ENCODE data around the gene CCDC178. TPM values are rescaled to one million over a fixed set of nuclear protein-coding genes. Genes with fewer than 3 reads are reported as not detected.

Gene CCDC178
- total RNA-seq, result not detected

GRCh38 chr18:33440060-33441043, at the start of gene CCDC178:
CCDC178 (minus strand) TSS chr18:33440721; CDS start chr18:33412088, 28,633 bp downstream.
- POLR2A ChIA-PET, result no interaction called here

GRCh38 chr18:33483908-33484307, 43.4 kb upstream of the CCDC178 start:
- no peak for DNase-seq
- no peaks in the 10 kb centered on the region for H3K36me3 Mint-ChIP-seq
- no peak overlapping the region for H3K4me3 Mint-ChIP-seq
- POLR2A ChIA-PET, result no interaction called here
- no peaks in the 10 kb centered on the region for H3K9me3 Mint-ChIP-seq
- no peak overlapping the region for H3K27ac Mint-ChIP-seq
- ATAC-seq (ENCODE audit: low read depth), result no peak
- H3K27me3 Mint-ChIP-seq, result no peaks in the 10 kb centered on the region
- H3K4me1 Mint-ChIP-seq, result no peaks in the 10 kb centered on the region

More at GRCh38 chr18:33440060-33441043, at the start of gene CCDC178:
- Mint-ChIP-seq H3K9me3 (no peaks in the 10 kb centered on the region), H3K27me3 (peaks cover 21% of the 10 kb centered on the region), H3K4me1 (no peaks in the 10 kb centered on the region), H3K36me3 (no peaks in the 10 kb centered on the region), H3K4me3 (no peak within 1 kb of the TSS), H3K27ac (no peak within 1 kb of the TSS)
- DNase-seq (no peak), ATAC-seq (ENCODE audit: low read depth) (no peak)

GRCh38 chr18:33472509-33472908, 32.0 kb upstream of the CCDC178 start:
- DNase-seq (no peak), ATAC-seq (ENCODE audit: low read depth) (no peak)
- POLR2A ChIA-PET, result no interaction called here
- Mint-ChIP-seq H3K9me3 (no peaks in the 10 kb centered on the region), H3K4me3 (no peak overlapping the region), H3K27me3 (no peaks in the 10 kb centered on the region), H3K4me1 (no peaks in the 10 kb centered on the region), H3K27ac (no peak overlapping the region), H3K36me3 (no peaks in the 10 kb centered on the region)

DNA sequence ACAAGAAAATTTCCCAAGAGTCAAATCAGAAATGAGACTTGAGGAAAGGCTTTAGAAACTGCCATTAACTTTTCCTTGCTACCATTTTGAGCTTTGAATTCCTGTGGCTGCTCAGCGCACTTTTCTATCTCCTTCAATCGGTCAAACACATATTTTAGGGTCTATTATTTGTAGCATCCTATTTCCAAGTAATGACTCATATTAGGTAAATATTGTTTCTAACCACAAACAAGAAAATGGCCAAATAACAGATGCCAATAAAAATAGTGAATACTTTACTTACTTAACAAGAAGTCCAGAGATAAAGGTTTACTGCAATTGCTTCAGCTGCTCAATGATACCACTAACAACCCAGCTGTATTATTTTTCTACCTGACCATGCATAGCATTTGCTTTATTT, 29.7 kb upstream of the CCDC178 start:
- no peak overlapping the region for H3K4me3 Mint-ChIP-seq
- H3K36me3 Mint-ChIP-seq, result no peaks in the 10 kb centered on the region
- no peak overlapping the region for H3K27ac Mint-ChIP-seq
- H3K9me3 Mint-ChIP-seq, result no peaks in the 10 kb centered on the region
- ATAC-seq (ENCODE audit: low read depth) (no peak), DNase-seq (no peak)
- H3K27me3 Mint-ChIP-seq, result no peaks in the 10 kb centered on the region
- H3K4me1 Mint-ChIP-seq, result no peaks in the 10 kb centered on the region
- POLR2A ChIA-PET, result no interaction called here

DNA sequence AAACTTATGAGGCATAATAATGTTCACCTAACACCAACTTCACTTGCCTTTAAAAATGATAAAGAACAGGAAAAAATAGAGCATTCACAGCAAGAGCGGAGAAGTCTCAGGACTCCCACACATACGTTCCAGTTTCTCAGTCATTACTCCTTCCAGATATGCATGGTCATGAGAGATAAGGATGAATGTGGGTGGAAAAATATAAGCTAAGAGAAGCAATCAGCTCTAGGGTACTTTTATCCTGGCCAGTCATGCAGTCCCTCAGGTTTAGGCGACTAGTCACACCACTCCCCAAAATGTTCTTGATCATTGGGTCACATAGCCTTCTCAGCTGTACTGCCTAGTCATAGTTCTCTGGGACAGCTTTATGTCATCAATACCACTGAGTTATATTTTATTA, 29.2 kb upstream of the CCDC178 start:
- H3K27me3 Mint-ChIP-seq, result no peaks in the 10 kb centered on the region
- POLR2A ChIA-PET, result no interaction called here
- no peak overlapping the region for H3K4me3 Mint-ChIP-seq
- no peak for DNase-seq
- H3K4me1 Mint-ChIP-seq, result no peaks in the 10 kb centered on the region
- no peaks in the 10 kb centered on the region for H3K9me3 Mint-ChIP-seq
- no peaks in the 10 kb centered on the region for H3K36me3 Mint-ChIP-seq
- no peak for ATAC-seq (ENCODE audit: low read depth)
- no peak overlapping the region for H3K27ac Mint-ChIP-seq

GRCh38 chr18:33467531-33467930, 27.0 kb upstream of the CCDC178 start:
- H3K4me3 Mint-ChIP-seq, result no peak overlapping the region
- POLR2A ChIA-PET, result no interaction called here
- H3K27me3 Mint-ChIP-seq, result no peaks in the 10 kb centered on the region
- DNase-seq (no peak), ATAC-seq (ENCODE audit: low read depth) (no peak)
- no peaks in the 10 kb centered on the region for H3K36me3 Mint-ChIP-seq
- no peak overlapping the region for H3K27ac Mint-ChIP-seq
- no peaks in the 10 kb centered on the region for H3K4me1 Mint-ChIP-seq
- H3K9me3 Mint-ChIP-seq, result no peaks in the 10 kb centered on the region

GRCh38 chr18:33466822-33467221, 26.3 kb upstream of the CCDC178 start:
- DNase-seq (no peak), ATAC-seq (ENCODE audit: low read depth) (no peak)
- H3K4me1 Mint-ChIP-seq, result no peaks in the 10 kb centered on the region
- no peaks in the 10 kb centered on the region for H3K36me3 Mint-ChIP-seq
- H3K27me3 Mint-ChIP-seq, result no peaks in the 10 kb centered on the region
- no peak overlapping the region for H3K4me3 Mint-ChIP-seq
- no peak overlapping the region for H3K27ac Mint-ChIP-seq
- POLR2A ChIA-PET, result no interaction called here
- H3K9me3 Mint-ChIP-seq, result peaks cover 1% of the 10 kb centered on the region

DNA sequence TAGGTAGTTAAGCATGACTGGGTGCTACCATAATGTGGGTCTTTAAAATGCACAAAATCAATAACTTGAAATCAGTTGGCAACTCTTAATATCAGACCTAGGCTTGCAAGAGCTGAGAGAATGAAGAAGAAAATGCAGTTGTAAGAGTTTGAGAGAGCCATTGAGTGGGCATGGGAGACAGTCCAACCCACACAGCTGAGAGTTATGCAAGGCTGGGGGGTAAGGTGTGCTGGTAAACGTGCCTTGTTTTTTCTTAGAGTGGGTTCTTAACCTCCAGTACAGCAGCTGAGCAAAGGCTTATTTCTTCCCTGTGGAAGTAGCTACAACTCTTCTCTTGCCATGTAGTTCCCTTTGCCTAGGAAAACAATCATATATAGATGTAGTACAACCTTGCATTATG, 20.2 kb upstream of the CCDC178 start:
- no peak for DNase-seq
- H3K27ac Mint-ChIP-seq, result no peak overlapping the region
- no peaks in the 10 kb centered on the region for H3K4me1 Mint-ChIP-seq
- no peaks in the 10 kb centered on the region for H3K36me3 Mint-ChIP-seq
- ATAC-seq (ENCODE audit: low read depth), result no peak
- H3K4me3 Mint-ChIP-seq, result no peak overlapping the region
- H3K9me3 Mint-ChIP-seq, result peaks cover 1% of the 10 kb centered on the region
- no peaks in the 10 kb centered on the region for H3K27me3 Mint-ChIP-seq
- POLR2A ChIA-PET, result no interaction called here

DNA sequence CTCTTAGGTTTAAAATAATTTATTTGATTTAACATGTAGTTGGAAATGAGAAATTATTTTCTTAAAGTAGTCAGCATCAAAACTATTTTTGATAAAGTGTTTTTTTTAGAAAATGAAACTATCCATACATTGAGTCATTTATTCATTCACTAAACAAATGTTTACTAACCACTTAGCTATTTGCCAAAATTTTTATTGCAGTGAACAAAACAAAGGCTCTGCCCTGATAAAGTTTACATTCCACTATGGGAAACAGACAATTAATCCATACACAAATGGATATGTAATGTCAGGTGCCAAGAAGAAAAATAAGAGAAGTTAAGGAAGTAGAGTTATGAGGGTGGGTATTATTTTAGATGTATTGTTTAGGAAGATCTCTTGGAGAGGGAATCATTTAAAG, 19.1 kb upstream of the CCDC178 start:
- H3K4me1 Mint-ChIP-seq, result no peaks in the 10 kb centered on the region
- no peak overlapping the region for H3K4me3 Mint-ChIP-seq
- POLR2A ChIA-PET, result no interaction called here
- no peaks in the 10 kb centered on the region for H3K27me3 Mint-ChIP-seq
- no peaks in the 10 kb centered on the region for H3K36me3 Mint-ChIP-seq
- ATAC-seq (ENCODE audit: low read depth) (no peak), DNase-seq (no peak)
- peaks cover 4% of the 10 kb centered on the region for H3K9me3 Mint-ChIP-seq
- no peak overlapping the region for H3K27ac Mint-ChIP-seq

- Mint-ChIP-seq H3K9me3 (peaks cover 1% of the 10 kb centered on the region), H3K4me3 (no peak overlapping the region), H3K4me1 (no peaks in the 10 kb centered on the region), H3K27me3 (peaks cover 3% of the 10 kb centered on the region), H3K27ac (no peak overlapping the region), H3K36me3 (no peaks in the 10 kb centered on the region)
- no peak for DNase-seq
- POLR2A ChIA-PET, result no interaction called here
- no peak for ATAC-seq (ENCODE audit: low read depth)
These were observed 6.1 kb upstream of the CCDC178 start for GRCh38 chr18:33446604-33447003.

- H3K4me3 Mint-ChIP-seq, result no peak overlapping the region
- H3K4me1 Mint-ChIP-seq, result no peaks in the 10 kb centered on the region
- POLR2A ChIA-PET, result no interaction called here
- ATAC-seq (ENCODE audit: low read depth) (no peak), DNase-seq (no peak)
- no peak overlapping the region for H3K27ac Mint-ChIP-seq
- H3K9me3 Mint-ChIP-seq, result no peaks in the 10 kb centered on the region
- peaks cover 16% of the 10 kb centered on the region for H3K27me3 Mint-ChIP-seq
- no peaks in the 10 kb centered on the region for H3K36me3 Mint-ChIP-seq
These were observed 4.2 kb upstream of the CCDC178 start for GRCh38 chr18:33444709-33445108.

- ATAC-seq (ENCODE audit: low read depth) (no peak), DNase-seq (no peak)
- H3K4me3 Mint-ChIP-seq, result no peak overlapping the region
- no peaks in the 10 kb centered on the region for H3K4me1 Mint-ChIP-seq
- POLR2A ChIA-PET, result no interaction called here
- H3K36me3 Mint-ChIP-seq, result no peaks in the 10 kb centered on the region
- H3K27me3 Mint-ChIP-seq, result no peaks in the 10 kb centered on the region
- H3K9me3 Mint-ChIP-seq, result no peaks in the 10 kb centered on the region
- H3K27ac Mint-ChIP-seq, result no peak overlapping the region
These were observed 7.7 kb downstream of the CCDC178 start for GRCh38 chr18:33432857-33433256.

DNA sequence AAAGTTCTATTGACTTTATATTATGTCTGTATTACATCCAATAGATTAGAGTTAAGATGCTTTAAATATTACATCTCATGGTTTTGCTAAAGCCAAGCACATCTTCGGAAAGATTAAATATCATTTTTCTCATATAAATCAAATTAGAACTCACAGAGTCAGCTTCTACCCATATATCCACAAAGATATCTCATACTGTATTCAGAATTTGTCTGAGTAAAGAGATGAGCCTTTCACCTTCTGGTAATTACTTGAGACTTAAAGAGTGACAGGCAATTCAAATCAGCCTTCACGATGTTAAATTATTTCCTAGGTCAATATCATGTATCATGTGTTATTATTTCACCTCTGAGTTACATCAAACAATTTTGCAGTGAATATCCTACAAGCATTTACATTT, 13.0 kb downstream of the CCDC178 start:
- Mint-ChIP-seq H3K27me3 (no peaks in the 10 kb centered on the region), H3K4me1 (no peaks in the 10 kb centered on the region), H3K27ac (no peak overlapping the region), H3K9me3 (peaks cover 2% of the 10 kb centered on the region), H3K4me3 (no peak overlapping the region), H3K36me3 (no peaks in the 10 kb centered on the region)
- ATAC-seq (ENCODE audit: low read depth) (no peak), DNase-seq (no peak)
- POLR2A ChIA-PET, result no interaction called here

GRCh38 chr18:33424266-33424946, 16.1 kb downstream of the CCDC178 start:
- Mint-ChIP-seq H3K4me1 (no peaks in the 10 kb centered on the region), H3K36me3 (no peaks in the 10 kb centered on the region), H3K27ac (no peak overlapping the region), H3K9me3 (peaks cover 2% of the 10 kb centered on the region), H3K4me3 (no peak overlapping the region), H3K27me3 (no peaks in the 10 kb centered on the region)
- ATAC-seq (ENCODE audit: low read depth), result no peak
- DNase-seq, result no peak
- POLR2A ChIA-PET, result no interaction called here

All from activated naive CD8-positive, alpha-beta T cell treated with anti-CD3 and anti-CD28 coated beads, Interleukin-2, amount 10 ng/mL, durations not matched to agents 7 days and 5 days (primary cell).